ENCODE results near the gene STX8.
"Not testable (repeated sequence)": the region's sequence is repeated elsewhere in the genome, so short reads cannot be mapped to it uniquely, and the experiment has no call there.

Gene STX8

DNA sequence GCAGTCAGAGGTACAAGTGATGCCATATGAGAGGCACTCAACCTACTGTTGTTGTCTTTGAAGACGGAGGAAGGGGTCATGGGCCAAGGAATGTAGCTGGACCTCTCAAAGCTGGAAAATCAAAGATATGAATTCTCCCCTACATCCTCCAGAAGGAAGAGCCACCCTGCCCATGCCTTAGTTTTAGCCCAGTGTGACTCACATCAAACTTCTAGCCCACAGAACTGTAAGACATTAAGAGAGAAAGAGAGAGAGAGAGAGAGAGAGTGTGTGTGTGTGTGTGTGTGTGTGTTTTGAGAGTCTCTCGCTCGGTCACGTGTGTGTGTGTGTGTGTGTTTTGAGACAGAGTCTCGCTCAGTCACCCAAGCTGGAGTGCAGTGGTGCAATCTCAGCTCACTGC is 87.1 kb downstream of the STX8 start:
- no peak for DNase-seq

DNA sequence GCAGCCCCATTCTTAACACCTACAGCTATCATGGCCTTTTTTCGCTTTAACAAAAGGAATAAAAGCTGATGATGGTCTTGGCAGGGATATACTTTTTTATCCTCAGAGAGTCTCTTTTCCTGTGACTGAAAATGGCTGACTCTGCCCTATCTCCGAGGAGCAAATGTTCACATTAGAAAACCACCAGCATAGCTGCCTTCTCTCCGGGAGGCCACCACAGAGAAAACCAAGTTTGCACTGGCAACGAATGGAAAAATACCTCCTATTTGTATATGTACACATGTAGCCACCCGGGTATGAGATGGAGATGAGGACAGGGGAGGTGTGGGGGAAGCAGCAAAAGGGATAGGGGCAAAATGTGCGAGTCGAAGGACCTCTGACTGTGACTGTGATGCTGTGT is 88.2 kb downstream of the STX8 start:
- no peak for DNase-seq

DNA sequence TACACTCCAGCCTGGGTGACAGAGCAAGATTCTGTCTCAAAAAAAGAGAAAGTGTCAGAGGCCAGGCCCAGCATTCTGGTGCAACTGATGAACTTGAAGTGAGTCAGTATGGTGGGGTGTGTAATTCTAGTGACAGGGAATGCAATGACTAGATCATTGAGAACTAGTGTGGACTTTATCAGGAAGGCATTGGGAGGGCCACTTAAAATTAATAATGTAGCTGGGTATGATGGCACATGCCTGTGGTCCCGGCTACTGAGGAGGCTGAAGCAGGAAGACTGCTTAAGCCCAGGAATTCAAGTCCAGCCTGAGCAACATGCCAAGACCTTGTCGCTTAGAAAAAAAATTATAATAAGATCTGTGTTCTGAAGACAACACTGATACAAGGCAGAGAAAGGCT is 90.8 kb downstream of the STX8 start:
- DNase-seq: no peak

DNA sequence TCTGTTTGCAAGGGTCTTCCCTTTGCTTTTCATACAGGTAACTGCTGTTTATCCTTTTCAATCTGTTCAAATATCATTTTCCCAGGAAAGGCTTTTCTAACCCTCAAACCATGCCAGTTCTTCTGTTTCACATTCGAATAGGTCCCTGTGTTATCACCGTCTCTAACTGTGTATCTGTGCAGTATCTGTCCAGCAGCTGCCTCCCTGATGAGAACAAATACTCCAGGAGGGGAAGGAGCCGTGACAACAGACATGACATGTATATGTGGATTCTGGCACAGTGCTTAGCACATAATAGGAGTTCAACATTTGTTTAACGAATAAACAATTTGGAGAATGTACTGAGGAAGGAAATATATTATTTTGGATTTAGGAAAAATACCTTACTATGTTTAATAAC is 95.7 kb downstream of the STX8 start:
- DNase-seq: no peak

DNA sequence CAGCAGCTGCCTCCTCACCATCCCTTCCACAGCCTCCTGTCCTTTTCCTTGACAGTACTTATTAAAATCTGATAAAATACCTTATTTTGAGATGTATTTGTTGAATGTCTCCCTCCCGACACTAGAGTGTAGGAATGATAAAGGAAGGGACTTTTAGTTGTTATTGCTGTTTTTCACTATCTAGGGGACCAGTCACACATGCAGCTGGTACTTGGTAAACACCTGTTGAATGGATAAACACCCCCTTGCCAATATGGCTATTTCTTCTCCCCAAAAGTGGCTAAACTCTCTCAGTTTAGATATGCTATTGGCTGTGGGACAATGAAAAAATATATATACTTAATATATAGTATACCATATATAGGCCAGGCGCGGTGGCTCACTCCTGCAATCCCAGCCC is 96.7 kb downstream of the STX8 start:
- no peak for DNase-seq

DNA sequence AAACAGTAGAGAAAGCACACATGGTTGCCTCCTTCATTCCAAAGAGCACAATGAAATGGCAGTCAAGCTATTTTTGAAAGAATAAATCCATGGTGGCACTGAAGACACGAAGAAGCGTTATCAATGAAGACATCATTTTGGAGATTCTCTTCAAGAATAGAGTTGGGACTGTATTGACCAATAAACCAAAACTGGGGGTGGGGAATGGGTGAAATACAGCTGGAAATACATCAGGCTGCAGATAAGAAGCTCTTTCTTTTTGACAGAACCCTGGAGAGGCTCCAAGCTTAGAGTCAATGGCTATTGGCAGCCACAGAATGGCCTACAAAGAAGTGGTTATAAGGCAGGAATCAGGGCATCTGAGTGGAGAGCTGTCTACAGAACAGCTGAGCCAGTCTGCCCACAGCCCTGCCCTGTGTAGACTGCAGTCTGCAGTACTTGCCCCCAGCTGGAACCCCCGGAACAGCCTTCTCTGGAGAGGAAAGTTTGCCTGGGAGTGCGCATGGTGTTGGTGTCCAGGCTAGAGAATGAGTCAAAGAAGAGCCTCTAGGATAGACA is 100.4 kb downstream of the STX8 start:
- DNase-seq: no peak

DNA sequence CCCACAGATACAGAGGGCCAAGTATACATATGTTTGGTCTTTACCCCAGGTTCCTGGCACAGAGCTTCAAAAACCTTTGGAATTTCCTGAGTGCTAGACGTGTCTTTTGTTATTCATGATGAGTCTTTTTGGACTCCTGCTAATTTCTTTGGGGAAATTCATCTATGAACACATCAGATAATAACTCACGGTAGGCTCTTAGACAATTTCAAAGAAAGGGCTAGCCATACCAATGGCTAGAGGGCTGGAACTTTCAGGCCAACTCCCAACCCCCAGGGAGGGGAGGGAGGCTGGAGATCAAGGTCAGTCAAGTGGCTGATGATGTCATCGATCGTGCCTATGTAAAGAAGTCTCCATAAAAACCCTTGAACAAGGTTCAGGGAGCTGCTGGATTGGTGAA is 101.9 kb downstream of the STX8 start:
- DNase-seq: no peak

DNA sequence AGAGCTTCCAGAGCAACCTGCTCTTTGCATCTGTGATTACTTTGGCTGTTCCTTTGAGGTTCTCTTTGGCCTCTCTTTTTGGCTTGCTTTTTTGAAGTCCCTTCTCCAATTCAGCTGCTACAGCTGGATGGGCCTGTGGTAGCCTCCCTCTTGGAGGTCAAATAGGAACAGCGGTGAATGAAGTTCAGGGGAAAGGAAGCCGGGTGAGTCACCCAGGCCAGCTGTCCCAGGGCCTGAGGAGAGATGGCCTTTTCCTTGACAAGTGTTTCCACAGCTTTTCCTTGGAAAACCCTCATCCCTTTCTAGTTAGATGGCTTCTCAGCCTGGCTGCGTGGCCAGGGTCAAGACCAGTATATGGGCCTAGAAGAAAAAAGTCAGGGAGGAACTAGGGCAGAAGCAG is 103.1 kb downstream of the STX8 start:
- DNase-seq: no peak

DNA sequence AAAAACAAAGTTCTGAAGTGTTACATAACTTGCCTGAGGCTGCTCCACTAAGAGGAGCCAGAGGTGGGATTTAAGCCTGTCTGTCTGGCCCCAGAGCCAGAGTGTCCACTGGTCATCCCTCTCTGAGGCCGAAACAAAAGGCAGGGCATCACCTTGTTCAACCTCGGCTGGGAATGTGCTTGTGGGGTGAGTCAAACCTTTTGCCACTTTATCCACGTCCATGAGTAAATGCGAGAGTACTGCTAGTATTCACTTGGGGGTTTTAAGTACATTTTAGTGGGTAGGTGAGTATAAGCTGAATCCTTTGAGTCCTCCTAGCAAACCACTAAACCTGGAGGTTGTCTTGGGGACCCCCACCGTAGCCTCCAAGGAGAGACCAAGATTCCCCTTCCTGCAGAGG is 103.5 kb downstream of the STX8 start:
- DNase-seq: peak; percentile 39

DNA sequence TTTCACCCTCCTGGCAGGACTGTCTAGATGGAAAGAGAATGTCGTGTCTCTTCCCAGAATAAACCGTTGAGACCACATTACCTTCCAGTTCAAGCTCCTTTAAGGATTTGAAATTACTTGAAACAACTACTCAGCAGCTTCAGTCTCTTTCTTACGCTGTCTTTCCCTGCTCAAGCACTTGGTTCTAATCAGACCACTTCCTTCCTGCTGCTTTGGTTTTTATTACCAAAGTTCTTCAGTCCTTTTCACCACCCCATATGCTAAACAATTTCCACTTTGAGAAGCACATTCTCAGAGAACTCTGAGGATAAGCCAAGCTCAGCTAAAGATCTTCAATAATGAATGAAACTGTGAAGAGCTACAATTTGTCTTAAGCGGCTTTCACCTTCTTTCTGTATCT is 105.4 kb downstream of the STX8 start:
- DNase-seq: peak; percentile 68

DNA sequence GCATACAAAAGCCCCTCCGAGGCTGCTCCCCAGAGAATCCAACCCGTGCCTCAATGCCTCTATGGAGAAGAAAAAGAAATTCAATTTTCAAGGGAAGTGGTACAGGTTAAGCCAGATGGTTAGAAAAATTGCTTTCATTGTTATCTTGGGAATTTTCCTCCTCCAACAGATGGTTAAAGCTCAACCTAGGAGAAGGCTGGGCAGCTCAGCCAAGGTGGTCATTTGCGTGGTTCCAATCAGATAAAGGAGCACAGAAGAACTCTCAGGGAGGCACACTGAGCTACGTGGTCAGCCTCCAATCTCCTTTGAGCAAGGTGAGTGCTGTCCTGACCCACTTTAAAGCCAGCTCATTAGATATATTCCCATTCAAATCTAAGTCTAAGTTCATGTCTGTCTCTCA is 106.7 kb downstream of the STX8 start:
- DNase-seq: no peak

DNA sequence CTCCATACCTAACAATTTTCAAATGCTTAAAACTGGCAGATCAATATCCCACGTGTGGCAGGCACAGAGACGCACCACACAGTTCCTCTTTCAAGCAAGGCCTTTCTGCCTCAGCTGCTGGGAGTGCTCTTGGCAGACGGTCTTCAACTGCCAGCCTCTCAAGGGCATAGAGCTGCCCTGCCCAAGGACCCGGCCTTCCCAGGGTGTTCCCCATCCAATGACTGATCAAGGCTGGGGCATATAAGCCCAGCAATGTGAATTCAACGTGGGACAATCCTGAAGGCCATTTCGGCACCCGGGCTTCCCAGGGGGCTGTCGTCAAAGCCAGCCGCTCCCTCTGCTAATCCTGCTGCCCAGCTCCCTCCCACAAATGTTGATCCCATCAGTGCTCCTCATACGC is 107.1 kb downstream of the STX8 start:
- DNase-seq: no peak

DNA sequence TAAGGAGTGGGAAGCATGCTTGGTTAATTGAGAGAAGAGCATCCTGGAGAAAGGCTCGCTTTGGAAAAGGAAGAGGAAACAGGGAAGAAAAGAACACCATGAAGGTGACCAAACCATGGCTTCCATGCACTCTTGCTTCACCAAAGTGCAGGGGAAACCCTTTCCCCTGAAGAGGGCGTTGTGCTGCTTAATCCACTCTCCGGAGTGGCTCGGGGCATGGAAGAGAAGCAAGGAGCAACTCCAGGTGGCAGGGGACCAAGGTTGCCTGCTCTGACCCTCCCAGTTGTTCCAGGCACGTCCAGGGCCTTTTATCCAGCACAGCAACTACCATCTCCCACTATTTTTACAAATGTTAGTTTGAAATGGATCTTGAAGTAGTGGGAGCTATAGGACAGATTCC is 108.1 kb downstream of the STX8 start:
- no peak for DNase-seq

DNA sequence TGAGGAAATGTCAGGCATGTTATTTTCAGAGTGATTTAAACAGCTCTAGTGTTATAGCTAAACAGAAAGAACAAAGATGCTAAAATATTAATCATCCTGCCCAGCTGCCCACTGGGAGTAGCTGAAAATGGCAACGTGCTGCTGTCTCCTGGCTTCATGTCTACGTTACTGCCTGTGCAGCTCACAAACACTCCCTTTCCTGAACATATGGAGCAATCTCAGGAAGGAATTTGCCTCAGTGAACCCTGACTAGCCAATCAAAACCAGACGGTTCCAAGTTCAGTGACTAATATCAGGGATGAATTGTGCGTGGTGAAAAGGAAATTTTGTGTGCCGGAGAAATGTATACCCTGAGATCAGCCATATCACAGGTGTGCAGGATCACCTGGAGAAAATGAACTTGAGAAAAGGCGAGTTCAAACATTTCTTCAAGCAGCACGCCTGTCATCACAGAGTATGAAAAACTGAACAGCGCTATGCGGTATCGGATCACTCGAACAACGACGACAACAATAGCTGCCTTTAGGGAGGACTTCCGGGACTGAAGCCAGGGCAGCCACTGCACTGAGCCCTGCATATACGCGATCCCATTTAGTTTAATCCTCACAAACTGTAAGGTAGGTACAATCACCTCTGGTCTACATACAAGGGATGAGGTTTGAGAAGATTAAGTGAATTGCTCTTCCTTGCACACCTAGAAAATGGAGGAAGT is 110.3 kb downstream of the STX8 start:
- no peak for DNase-seq

DNA sequence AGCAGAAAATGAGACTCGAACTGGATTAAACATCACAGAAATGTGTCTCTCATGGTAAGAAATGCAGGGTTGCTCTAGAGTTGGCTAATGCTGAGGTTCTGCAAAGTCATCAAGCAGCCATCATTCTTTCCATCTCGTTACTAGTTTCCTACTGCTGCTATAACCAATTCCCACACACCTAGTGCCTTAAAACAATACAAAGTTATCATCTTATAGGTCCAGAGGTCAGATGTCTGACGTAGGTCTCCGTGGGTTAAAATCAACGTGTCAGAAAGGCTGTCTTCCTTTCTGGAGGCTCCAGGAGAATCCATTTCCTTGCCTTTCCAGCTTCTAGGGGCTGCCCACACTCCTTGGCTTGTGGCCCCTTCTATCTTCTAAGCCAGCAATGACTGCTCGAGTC is 118.6 kb downstream of the STX8 start:
- DNase-seq: no peak

DNA sequence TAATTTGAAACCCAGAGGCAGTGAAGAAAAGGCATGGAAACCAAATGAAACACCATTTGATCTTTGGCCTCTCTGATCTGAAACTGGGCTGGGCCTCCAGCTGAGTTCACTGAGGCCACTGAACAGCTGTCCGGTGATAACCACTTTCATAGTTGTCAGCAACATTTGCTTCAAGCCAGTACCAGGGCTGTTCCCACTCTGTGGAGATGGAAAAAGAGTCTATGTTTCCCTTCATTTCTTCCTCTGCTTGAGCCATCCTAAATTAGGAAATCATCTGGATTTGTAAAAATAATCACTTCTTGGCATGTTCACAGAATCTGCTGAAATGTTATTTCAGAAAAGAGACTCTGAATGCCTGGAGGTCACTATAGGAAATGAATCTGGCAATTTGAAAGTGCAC is 119.3 kb downstream of the STX8 start:
- DNase-seq: no peak

DNA sequence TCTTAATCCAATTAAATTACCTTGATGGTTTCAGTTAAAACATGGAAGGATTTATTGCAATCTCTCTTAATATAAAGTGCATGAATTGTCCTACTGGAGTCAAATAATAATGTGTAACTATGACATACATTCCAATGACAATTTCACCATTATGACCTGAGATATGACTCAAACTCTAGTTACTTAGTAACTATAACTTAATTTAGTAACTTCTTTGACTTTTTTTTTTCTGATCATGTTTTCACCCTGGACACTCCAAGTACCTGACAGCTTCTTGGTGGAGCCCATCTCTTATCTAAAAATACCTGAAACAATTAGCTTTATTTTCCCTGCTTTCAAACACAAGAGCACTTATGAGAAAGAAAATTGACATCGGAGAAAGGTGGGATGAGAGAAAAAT is 123.7 kb downstream of the STX8 start:
- no peak for DNase-seq

DNA sequence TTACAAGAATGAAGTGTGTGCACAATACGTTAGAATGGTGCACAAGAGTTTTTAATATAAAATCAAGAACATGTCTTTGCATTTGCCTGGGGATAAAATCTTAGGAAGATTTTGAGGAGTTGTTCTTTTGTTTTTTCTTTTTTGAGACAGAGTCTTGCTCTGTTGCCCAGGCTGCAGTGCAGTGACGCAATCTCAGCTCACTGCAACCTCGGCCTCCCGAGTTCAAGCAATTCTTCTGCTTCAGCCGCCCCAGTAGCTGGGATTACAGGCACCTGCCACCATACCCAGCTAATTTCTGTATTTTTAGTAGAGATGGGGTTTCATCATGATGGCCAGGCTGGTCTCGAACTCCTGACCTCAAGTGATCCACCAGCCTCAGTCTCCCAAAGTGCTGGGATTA is 128.3 kb downstream of the STX8 start:
- not testable (repeated sequence) for DNase-seq

DNA sequence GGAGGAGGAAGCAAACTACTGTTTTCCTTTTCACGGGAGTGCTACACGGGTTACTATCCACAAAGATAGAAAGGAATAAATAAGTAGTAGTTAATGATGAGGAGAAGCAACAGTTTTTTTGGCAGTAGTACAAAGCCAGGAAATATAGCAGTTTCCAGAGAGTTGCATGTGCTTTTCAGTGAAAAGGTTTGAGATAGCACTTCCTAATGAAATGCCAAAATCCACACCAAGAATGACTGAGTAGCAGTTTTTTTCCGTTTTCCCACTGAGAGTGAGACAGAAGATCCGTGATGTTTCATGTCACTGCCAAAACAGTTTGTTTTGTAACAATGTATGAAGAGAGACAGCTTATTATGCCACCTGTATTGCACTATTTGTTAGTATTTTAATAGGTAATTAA is 129.1 kb downstream of the STX8 start:
- DNase-seq: no peak

DNA sequence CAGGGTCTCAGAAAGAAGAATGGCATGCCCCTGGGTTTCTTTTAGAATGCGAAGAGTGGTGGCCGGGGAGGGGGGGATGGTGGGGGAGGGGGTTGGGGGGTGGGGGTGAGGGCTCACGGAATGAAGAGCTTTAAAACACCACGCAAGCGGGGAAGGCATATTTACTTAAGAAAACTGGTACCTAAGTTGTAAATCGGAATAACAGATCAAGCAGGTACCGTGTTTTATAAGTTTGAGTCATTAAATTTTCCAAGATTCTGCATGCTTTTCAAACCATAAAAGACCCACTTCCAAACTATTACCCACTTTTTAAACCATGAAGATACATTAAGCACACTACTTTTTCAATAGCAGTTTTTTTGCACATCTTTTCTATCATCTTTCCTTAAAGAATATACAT is 130.2 kb downstream of the STX8 start:
- DNase-seq: no peak

DNA sequence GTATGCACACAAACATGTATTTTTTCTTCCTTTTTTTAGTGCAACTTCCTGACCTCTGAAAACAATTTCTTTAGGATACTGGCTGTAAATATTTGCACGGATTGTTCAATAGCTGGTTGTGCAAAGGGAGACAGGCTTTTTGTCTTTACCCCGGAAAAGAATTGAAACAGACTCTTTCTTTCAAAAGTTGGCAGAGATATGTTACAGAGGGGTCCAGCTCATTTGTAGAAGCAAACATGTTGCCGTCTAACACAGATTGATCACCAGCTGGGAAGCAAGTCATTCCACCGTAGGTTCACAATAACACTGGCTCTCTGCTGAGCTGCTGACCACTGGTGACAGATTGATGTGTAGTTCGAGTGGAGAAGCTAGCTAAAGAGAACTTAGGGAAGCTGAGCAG is 130.9 kb downstream of the STX8 start:
- DNase-seq: no peak

DNA sequence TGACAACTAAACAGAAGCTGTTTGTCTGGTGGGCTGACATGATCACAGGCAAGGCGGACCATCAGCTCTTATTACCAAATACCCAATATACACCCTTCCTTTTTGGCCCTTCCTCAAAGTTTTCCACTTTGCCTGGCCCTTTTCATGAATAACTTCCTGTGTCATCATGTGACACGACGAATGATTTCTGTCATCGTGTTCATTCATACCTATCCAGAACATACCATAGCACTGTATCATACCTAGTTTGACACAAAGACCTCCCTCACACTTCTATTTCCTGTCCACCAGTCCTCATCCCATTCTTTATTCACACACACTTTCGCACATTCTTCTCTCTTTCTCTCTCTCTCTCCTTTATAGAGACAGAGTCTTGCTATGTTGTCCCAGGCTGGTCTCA is 131.8 kb downstream of the STX8 start:
- DNase-seq: no peak

DNA sequence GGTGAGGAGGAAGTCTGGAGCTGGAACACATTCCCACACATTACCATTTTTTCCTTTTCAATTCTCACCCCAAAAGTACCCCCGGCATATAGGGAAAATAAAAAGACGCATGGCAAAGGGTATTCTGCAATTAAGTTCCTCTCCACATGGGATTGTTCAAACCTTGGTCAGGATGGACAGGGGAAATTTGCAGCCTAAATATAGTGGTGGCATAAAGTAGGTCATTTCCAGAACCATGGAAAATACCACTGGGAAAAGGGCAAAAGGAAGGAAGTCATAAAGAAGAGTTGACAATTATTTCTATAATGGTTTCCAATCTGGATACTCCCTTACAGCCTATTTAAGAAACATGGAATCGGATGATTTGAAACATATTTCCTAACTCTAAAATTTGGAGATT is 135.8 kb downstream of the STX8 start:
- DNase-seq: no peak

DNA sequence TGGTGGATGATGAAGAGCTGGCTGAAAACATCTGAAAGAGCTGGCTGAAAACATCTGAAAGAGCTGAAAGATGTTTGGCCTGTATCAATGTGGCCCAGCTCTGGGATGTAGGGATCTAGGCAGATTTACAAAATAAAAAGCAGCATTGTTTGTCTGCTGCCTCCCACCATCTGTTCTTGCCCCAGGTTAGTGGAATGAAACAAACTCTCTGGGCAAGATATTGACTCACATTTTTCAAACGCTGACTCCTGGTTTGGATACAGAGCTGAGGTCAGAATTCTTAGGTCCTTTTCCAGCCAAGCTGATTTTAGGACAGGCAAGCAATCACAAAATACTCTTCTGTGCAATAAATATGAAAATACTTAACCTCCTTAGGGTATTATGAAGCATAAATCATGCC is 139.0 kb downstream of the STX8 start:
- DNase-seq: no peak

DNA sequence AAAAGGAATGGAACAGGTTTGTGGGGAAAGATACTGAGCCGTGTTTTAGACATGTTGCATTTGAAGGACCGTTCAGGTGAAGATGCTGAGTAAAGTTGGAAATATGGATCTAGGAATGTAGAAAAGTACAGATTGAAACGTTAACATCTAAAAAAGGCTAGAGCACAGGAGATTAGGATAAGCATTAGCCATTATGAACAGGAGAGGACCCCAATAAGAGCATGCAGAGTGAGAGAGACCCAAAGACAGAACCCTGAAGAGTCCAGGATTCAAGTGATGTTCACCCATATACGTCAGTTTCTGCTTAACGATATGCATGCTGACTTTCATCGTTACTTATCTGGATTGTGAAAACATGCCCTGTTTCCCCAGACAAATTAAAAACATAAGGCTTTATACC is 140.5 kb downstream of the STX8 start:
- no peak for DNase-seq
